CD4-positive, CD25-positive, alpha-beta regulatory T cell (primary cell): Measurements from ENCODE around the gene OR2S2. TPM values are rescaled to one million over a fixed set of nuclear protein-coding genes. Genes with fewer than 3 reads are reported as not detected.

Experiments
- ATAC-seq, 2 donors: fragments of 150-1000 bp; cut with Tn5 transposase; one replicate each; pipeline ENCODE4 v1.10.0; 2021; ENCODE audit warnings: low read depth in 2 of 2, moderate number of reproducible peaks in 2 of 2, moderate library complexity in 1 of 2
- DNase-seq, 3 donors: peaks; one replicate each; pipeline versions ENCODE4 v3.0.0 to v3.0.0-alpha.2; 2012 to 2022; ENCODE audit warnings: mixed read lengths in 1 of 3
- H3K27ac ChIP-seq: one replicate; pipeline ENCODE4 v1.7.0; 2013; ENCODE audit warnings: mild to moderate bottlenecking, low read length; ENCODE audit not compliant: insufficient read depth, poor library complexity, severe bottlenecking
- H3K27me3 ChIP-seq: one replicate; pipeline ENCODE4 v1.7.0; 2013; ENCODE audit warnings: low read length; ENCODE audit not compliant: control insufficient read depth, insufficient read depth
- H3K36me3 ChIP-seq: one replicate; pipeline ENCODE4 v1.7.0; 2013; ENCODE audit warnings: mild to moderate bottlenecking, low read length, moderate library complexity; ENCODE audit not compliant: control insufficient read depth, insufficient read depth
- H3K4me1 ChIP-seq: 2 replicates; pipeline ENCODE4 v1.7.0; 2013; ENCODE audit warnings: mild to moderate bottlenecking, low read length; ENCODE audit not compliant: insufficient read depth, control insufficient read depth, poor library complexity, severe bottlenecking
- H3K4me3 ChIP-seq: one replicate; pipeline ENCODE4 v1.7.0; 2013; ENCODE audit warnings: low read depth, mild to moderate bottlenecking, low read length, moderate library complexity
- H3K9me3 ChIP-seq, 2 experiments: 1 replicate in 1 of 2; 2 replicates in 1 of 2; pipeline ENCODE4 v1.7.0; 2013; ENCODE audit warnings: low read length in 2 of 2, mild to moderate bottlenecking in 1 of 2, moderate library complexity in 1 of 2; ENCODE audit not compliant: control insufficient read depth in 2 of 2
- H3K27ac Mint-ChIP-seq, 3 donors: one replicate each; pipeline ENCODE4 v1.8.0; 2020 to 2022; ENCODE audit warnings: mild to moderate bottlenecking in 3 of 3, mixed read lengths in 3 of 3, moderate library complexity in 2 of 3
- H3K27me3 Mint-ChIP-seq: one replicate; pipeline ENCODE4 v1.8.0; 2022; ENCODE audit warnings: mild to moderate bottlenecking, mixed read lengths
- H3K36me3 Mint-ChIP-seq: one replicate; pipeline ENCODE4 v1.8.0; 2020; ENCODE audit warnings: mixed read lengths
- H3K4me1 Mint-ChIP-seq, 4 donors: one replicate each; pipeline ENCODE4 v1.8.0; 2020 to 2022; ENCODE audit warnings: mixed read lengths in 4 of 4, mild to moderate bottlenecking in 1 of 4
- H3K4me3 Mint-ChIP-seq, 4 donors: one replicate each; pipeline ENCODE4 v1.8.0; 2020 to 2022; ENCODE audit warnings: mild to moderate bottlenecking in 4 of 4, mixed read lengths in 4 of 4, moderate library complexity in 3 of 4
- H3K9me3 Mint-ChIP-seq, 7 donors: one replicate each; pipeline ENCODE4 v1.8.0; 2020 to 2022; ENCODE audit warnings: mixed read lengths in 7 of 7, mild to moderate bottlenecking in 3 of 7, moderate library complexity in 2 of 7
- polyA plus RNA-seq, 4 donors: library from polyadenylated mRNA; unstranded; fragments of 300-500 nt; fragmentation: Illumina TruSeq; gene quantifications; one replicate each; pipeline ENCODE4 v1.2.3, GENCODE V29; 2021
- total RNA-seq: library from RNA; stranded (reverse); gene quantifications from one replicate; pipeline ENCODE4 v1.2.3, GENCODE V29; 2022

OR2S2 gene
- total and polyA plus RNA-seq, 5 donors from 2014 or later, result not detected

DNA sequence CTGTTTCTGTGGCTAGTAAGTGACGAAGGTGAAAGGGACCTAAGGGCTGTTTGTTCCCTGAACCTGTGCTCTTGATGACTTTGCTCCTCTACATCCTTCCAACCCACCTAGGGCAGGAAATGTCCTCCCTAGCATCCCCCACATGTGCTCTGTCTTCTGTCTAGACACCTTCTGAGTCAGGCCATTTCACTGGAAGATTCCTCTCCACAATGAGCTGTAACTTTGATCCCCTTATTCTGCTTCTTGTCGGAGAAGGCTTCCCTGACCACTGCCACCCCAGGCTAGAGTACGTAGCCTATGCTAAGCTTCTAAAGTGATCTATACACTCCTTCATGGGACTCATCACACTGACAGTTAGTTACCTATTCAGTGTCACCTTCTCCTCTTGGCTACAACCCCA, 27.0 kb downstream of the OR2S2 start:
- no peak for ATAC-seq
- H3K27me3 Mint-ChIP-seq, result peaks cover 5% of the 10 kb centered on the region
- DNase-seq, result no peak
- H3K9me3 Mint-ChIP-seq, result peaks cover 0 to 5% (median 0%) of the 10 kb centered on the region in 7 donors
- no peak overlapping the region for H3K27ac ChIP-seq
- no peak overlapping the region for H3K4me3 ChIP-seq
- H3K4me1 ChIP-seq, result peaks cover 3% of the 10 kb centered on the region
- H3K9me3 ChIP-seq, result no peaks in the 10 kb centered on the region
- H3K4me1 Mint-ChIP-seq, result peaks cover 6 to 12% (median 9%) of the 10 kb centered on the region in 4 donors
- H3K27me3 ChIP-seq, result no peaks in the 10 kb centered on the region
- no peak overlapping the region for H3K27ac Mint-ChIP-seq
- no peak overlapping the region for H3K4me3 Mint-ChIP-seq
- H3K36me3 ChIP-seq, result no peaks in the 10 kb centered on the region
- H3K36me3 Mint-ChIP-seq, result peaks cover 6% of the 10 kb centered on the region

DNA sequence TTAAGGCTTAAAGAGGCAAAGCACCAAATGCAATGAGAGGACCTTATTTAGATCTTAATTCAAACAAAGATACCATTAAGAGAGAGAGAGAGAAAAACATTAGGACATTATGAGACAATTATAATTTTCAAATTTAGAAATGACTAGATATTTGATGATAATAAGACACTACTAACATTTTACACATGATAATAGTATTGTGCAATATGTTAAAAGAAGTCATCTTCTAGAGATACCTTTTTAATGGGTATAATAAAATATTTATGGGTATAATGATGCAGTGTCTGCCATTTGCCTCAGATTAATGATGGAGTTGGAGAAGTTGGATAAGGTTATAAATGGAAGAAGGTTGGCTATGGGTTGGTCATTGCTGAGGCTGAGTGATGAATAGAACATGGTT, 27.4 kb downstream of the OR2S2 start:
- Histone ChIP-seq H3K27ac (no peak overlapping the region), H3K36me3 (no peaks in the 10 kb centered on the region), H3K9me3 (no peaks in the 10 kb centered on the region), H3K4me1 (peaks cover 3% of the 10 kb centered on the region), H3K4me3 (no peak overlapping the region), H3K27me3 (no peaks in the 10 kb centered on the region)
- peaks cover 6 to 12% (median 9%) of the 10 kb centered on the region in 4 donors for H3K4me1 Mint-ChIP-seq
- peaks cover 0 to 5% (median 0%) of the 10 kb centered on the region in 7 donors for H3K9me3 Mint-ChIP-seq
- peaks cover 5% of the 10 kb centered on the region for H3K27me3 Mint-ChIP-seq
- no peak for DNase-seq
- no peak overlapping the region for H3K27ac Mint-ChIP-seq
- ATAC-seq, result no peak
- peaks cover 6% of the 10 kb centered on the region for H3K36me3 Mint-ChIP-seq
- H3K4me3 Mint-ChIP-seq, result no peak overlapping the region

DNA sequence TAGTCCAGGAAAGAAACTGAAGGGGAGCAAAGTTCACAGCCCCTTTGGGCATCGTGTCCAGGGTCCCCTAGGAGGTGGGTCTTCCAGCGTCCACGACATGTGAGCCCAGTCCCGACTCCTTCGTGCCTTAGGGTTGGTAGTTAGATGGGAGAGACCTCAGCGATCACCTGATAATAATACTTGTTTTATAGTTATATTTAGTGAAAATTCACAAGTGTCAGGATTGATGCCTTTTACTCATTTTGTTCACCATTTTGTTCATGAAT, 28.6 kb downstream of the OR2S2 start:
- Histone ChIP-seq H3K4me3 (no peak overlapping the region), H3K9me3 (no peaks in the 10 kb centered on the region), H3K36me3 (no peaks in the 10 kb centered on the region), H3K4me1 (peaks cover 3% of the 10 kb centered on the region), H3K27me3 (peaks cover 2% of the 10 kb centered on the region), H3K27ac (no peak overlapping the region)
- Mint-ChIP-seq H3K4me3 (no peak overlapping the region), H3K27ac (no peak overlapping the region), H3K36me3 (peaks cover 6% of the 10 kb centered on the region), H3K27me3 (peaks cover 5% of the 10 kb centered on the region), H3K9me3 (peaks cover 0 to 5% (median 0%) of the 10 kb centered on the region in 7 donors), H3K4me1 (peaks cover 6 to 12% (median 9%) of the 10 kb centered on the region in 4 donors)
- DNase-seq (no peak), ATAC-seq (no peak)

DNA sequence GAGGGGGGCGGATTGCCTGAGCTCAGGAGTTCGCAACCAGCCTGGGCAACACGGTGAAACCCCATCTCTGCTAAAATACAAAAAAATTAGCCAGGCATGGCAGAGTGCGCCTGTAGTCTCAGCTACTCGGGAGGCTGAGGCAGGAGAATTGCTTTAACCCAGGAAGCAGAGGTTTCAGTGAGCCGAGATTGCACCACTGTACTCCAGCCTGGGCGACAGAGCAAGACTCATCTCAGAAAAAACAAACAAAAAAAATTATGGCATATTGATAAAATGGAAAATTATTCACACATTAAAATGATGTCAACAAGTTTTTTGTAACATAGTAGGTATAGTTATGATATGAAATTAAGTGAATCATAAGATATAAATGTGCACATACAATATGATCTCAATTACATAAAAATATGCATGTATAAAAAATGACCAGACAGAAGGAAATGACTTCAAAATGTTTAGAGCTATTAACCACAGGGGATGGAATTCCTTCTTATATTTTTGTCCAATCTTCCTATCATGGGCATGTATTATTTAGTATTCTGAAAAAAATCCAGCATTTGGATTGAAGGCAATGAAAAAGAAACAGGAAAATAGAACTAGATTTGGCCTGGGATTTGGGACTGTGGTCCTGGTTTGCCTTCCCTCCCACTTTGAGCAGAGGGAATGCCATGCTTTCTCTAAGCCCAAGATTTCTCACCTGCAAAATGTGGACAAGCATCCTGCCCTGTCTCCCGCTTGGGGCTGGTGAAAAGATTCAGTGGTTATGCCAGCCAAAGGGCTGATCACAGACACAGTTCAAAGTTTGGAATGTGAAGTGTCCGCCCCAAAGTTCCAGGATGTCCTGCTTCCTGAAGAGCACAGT, 29.1 kb downstream of the OR2S2 start:
- H3K36me3 ChIP-seq, result no peaks in the 10 kb centered on the region
- peaks cover 3% of the 10 kb centered on the region for H3K4me1 ChIP-seq
- H3K27me3 ChIP-seq, result peaks cover 2% of the 10 kb centered on the region
- H3K27ac ChIP-seq, result no peak overlapping the region
- Mint-ChIP-seq H3K9me3 (peaks cover 0 to 5% (median 0%) of the 10 kb centered on the region in 7 donors), H3K36me3 (peaks cover 6% of the 10 kb centered on the region), H3K4me3 (no peak overlapping the region), H3K27ac (no peak overlapping the region), H3K4me1 (peaks cover 6 to 12% (median 9%) of the 10 kb centered on the region in 4 donors), H3K27me3 (peaks cover 5% of the 10 kb centered on the region)
- H3K9me3 ChIP-seq, result no peaks in the 10 kb centered on the region
- no peak for ATAC-seq
- no peak for DNase-seq
- no peak overlapping the region for H3K4me3 ChIP-seq

DNA sequence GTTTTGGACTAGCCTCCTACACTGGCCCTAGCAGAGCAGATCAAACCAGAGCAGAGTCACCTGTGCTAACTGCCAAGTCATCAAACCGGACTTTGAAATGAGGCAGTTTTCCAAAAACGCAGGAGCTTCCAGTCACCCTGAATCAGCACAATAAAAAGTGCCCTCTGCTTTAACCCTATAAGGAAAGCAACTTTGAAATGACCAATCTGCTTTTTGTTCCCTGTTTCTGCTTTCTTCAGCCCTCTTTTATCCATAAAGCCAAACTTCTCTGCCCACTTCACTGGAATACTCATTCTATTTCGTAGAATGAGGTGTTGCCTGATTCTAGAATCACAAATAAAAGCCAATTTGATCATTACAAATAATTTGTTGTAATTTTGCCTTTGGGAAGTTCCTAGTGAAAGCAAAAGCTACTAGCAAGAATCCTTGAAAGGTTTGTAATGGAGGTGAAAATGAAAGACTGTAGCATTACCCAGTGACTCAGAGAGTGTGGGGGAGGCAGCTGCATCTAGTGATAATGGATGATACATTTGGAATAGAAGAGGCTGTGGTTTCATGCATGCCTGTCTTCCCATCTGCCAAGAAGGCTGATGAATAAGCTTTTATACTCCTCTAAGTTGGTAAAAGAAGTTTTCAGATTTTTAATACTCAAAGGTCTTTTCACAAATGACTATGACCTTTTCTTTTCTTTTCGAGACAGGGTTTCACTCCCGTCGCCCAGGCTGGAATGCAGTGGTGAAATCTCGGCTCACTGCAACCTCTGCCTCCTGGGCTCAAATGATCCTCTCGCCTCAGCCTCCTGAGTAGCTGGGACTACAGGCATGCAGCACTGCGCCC, 33.8 kb downstream of the OR2S2 start:
- Histone ChIP-seq H3K27ac (no peak overlapping the region), H3K9me3 (no peaks in the 10 kb centered on the region), H3K36me3 (no peaks in the 10 kb centered on the region), H3K27me3 (peaks cover 4% of the 10 kb centered on the region), H3K4me1 (no peaks in the 10 kb centered on the region), H3K4me3 (no peak overlapping the region)
- ATAC-seq, result no peak
- Mint-ChIP-seq H3K4me1 (peaks cover 0 to 4% (median 2%) of the 10 kb centered on the region in 4 donors), H3K36me3 (peaks cover 6% of the 10 kb centered on the region), H3K4me3 (no peak overlapping the region), H3K27ac (no peak overlapping the region), H3K9me3 (peaks cover 0 to 2% (median 0%) of the 10 kb centered on the region in 7 donors), H3K27me3 (peaks cover 4% of the 10 kb centered on the region)
- no peak for DNase-seq

DNA sequence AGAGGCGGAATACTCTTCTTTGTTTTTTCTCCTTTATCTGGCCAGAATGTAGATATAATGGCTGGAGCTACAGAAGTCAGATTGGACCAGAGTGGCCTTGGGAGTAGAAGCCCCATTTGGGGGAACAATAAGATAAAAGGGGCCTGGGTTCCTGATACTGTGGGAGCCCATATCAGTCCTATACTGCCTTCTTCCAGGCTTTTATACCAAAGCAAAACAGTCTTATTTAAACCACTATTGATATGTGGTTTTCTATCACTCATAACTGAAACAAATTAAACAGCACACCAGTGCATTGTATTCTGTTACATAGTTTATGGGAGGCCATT, 34.4 kb downstream of the OR2S2 start:
- ATAC-seq, result no peak
- Histone ChIP-seq H3K9me3 (no peaks in the 10 kb centered on the region), H3K27me3 (peaks cover 4% of the 10 kb centered on the region), H3K4me3 (no peak overlapping the region), H3K4me1 (no peaks in the 10 kb centered on the region), H3K27ac (no peak overlapping the region), H3K36me3 (no peaks in the 10 kb centered on the region)
- Mint-ChIP-seq H3K27me3 (no peaks in the 10 kb centered on the region), H3K4me3 (no peak overlapping the region), H3K27ac (no peak overlapping the region), H3K4me1 (peaks cover 0 to 5% (median 4%) of the 10 kb centered on the region in 4 donors), H3K9me3 (peaks cover 0 to 2% (median 0%) of the 10 kb centered on the region in 7 donors), H3K36me3 (peaks cover 6% of the 10 kb centered on the region)
- DNase-seq, result no peak

DNA sequence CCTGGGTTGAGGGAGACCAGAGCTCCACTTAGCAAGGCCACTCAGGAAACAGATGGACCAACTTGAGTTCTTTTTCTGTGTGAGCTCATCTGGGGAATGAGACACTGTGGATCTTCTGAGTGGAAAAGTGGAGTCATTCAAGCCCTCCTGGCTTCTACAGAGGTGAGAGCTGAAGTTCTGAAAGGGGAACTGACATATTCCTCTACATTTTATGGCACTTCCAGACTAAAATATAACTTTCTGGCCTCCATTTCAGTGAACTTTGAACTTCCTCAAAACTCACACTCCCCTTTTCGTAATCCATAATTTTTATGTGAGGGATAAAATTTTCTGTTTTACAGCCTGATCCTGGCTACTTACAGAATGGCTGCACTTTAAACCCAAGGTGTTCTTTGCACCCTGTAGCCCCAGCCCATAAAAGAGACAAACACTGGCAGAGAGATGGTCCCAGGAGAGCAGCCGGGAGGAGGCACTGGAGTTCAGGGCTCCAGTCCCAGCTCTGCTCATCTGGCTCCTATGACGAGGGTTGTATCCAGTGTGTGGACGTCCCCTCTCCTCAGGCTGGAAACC, 37.8 kb downstream of the OR2S2 start:
- no peak overlapping the region for H3K4me3 Mint-ChIP-seq
- H3K27me3 Mint-ChIP-seq, result no peaks in the 10 kb centered on the region
- ATAC-seq (no peak), DNase-seq (no peak)
- no peak overlapping the region for H3K27ac Mint-ChIP-seq
- H3K36me3 Mint-ChIP-seq, result no peaks in the 10 kb centered on the region
- Histone ChIP-seq H3K4me1 (no peaks in the 10 kb centered on the region), H3K27ac (no peak overlapping the region), H3K4me3 (no peak overlapping the region), H3K36me3 (no peaks in the 10 kb centered on the region), H3K9me3 (no peaks in the 10 kb centered on the region), H3K27me3 (peaks cover 4% of the 10 kb centered on the region)
- no peaks in the 10 kb centered on the region for H3K9me3 Mint-ChIP-seq
- peaks cover 4 to 18% (median 12%) of the 10 kb centered on the region in 4 donors for H3K4me1 Mint-ChIP-seq
